IPS DF 19.7 (cell line): ENCODE data around the gene ARNT2.

ENCODE experiments used
- DNase-seq: peaks from one replicate; pipeline ENCODE4 v3.0.0-alpha.2; 2013; ENCODE audit warnings: low read depth, low spot score

The ARNT2 gene

GRCh38 chr15:80514071-80514780 lies 110.0 kb downstream of the ARNT2 start:
- DNase-seq = no peak

- no peak for DNase-seq
These were observed 113.1 kb downstream of the ARNT2 start for GRCh38 chr15:80517290-80517689.

GRCh38 chr15:80518522-80518921 lies 114.3 kb downstream of the ARNT2 start:
- DNase-seq = no peak

GRCh38 chr15:80523746-80524145 lies 119.6 kb downstream of the ARNT2 start:
- no peak for DNase-seq

- no peak for DNase-seq
These were observed 121.7 kb downstream of the ARNT2 start for GRCh38 chr15:80525853-80526252.

GRCh38 chr15:80526556-80527340 lies 122.6 kb downstream of the ARNT2 start:
- no peak for DNase-seq

GRCh38 chr15:80527406-80527805 lies 123.2 kb downstream of the ARNT2 start:
- DNase-seq = no peak

- no peak for DNase-seq
These were observed 123.8 kb downstream of the ARNT2 start for GRCh38 chr15:80527961-80528360.

GRCh38 chr15:80530737-80531365 lies 126.7 kb downstream of the ARNT2 start:
- no peak for DNase-seq

- no peak for DNase-seq
These were observed 127.2 kb downstream of the ARNT2 start for GRCh38 chr15:80531388-80531787.

GRCh38 chr15:80531796-80532195 lies 127.6 kb downstream of the ARNT2 start:
- no peak for DNase-seq

- DNase-seq = no peak
These were observed 129.7 kb downstream of the ARNT2 start for GRCh38 chr15:80533790-80534333.

GRCh38 chr15:80536231-80536630 lies 132.0 kb downstream of the ARNT2 start:
- no peak for DNase-seq

GRCh38 chr15:80536716-80537115 lies 132.5 kb downstream of the ARNT2 start:
- no peak for DNase-seq

- no peak for DNase-seq
These were observed 140.9 kb downstream of the ARNT2 start for GRCh38 chr15:80545078-80545477.

- DNase-seq = no peak
These were observed 143.1 kb downstream of the ARNT2 start for GRCh38 chr15:80547264-80547663.

- no peak for DNase-seq
These were observed 145.0 kb downstream of the ARNT2 start for GRCh38 chr15:80549191-80549590.

GRCh38 chr15:80549654-80550053 lies 145.5 kb downstream of the ARNT2 start:
- DNase-seq = no peak

- DNase-seq = no peak
These were observed 146.2 kb downstream of the ARNT2 start for GRCh38 chr15:80550219-80550907.

- DNase-seq = no peak
These were observed 146.7 kb downstream of the ARNT2 start for GRCh38 chr15:80550908-80551260.

- no peak for DNase-seq
These were observed 147.2 kb downstream of the ARNT2 start for GRCh38 chr15:80551348-80551747.

GRCh38 chr15:80554560-80554959 lies 150.4 kb downstream of the ARNT2 start:
- no peak for DNase-seq
